GM19468 (cell line): Measurements from ENCODE around the gene DCBLD2.
"Not testable (repeated sequence)": the region's sequence is repeated elsewhere in the genome, so short reads cannot be mapped to it uniquely, and the experiment has no call there.

ENCODE experiments used
- ATAC-seq: cut with Tn5 transposase; IDR thresholded peaks from one replicate; pipeline ENCODE4 v1.9.1; 2021; ENCODE audit warnings: mild to moderate bottlenecking, moderate library complexity, moderate number of reproducible peaks; ENCODE audit not compliant: unreplicated experiment; ENCODE audit errors: extremely low read depth

DCBLD2 gene

GRCh38 chr3:98894791-98895576 lies 6.5 kb downstream of the DCBLD2 start:
- no peak for ATAC-seq

- ATAC-seq, result no peak
These were observed 7.8 kb downstream of the DCBLD2 start for GRCh38 chr3:98893740-98894139.

- no peak for ATAC-seq
These were observed 9.2 kb downstream of the DCBLD2 start for GRCh38 chr3:98892263-98892662.

DNA sequence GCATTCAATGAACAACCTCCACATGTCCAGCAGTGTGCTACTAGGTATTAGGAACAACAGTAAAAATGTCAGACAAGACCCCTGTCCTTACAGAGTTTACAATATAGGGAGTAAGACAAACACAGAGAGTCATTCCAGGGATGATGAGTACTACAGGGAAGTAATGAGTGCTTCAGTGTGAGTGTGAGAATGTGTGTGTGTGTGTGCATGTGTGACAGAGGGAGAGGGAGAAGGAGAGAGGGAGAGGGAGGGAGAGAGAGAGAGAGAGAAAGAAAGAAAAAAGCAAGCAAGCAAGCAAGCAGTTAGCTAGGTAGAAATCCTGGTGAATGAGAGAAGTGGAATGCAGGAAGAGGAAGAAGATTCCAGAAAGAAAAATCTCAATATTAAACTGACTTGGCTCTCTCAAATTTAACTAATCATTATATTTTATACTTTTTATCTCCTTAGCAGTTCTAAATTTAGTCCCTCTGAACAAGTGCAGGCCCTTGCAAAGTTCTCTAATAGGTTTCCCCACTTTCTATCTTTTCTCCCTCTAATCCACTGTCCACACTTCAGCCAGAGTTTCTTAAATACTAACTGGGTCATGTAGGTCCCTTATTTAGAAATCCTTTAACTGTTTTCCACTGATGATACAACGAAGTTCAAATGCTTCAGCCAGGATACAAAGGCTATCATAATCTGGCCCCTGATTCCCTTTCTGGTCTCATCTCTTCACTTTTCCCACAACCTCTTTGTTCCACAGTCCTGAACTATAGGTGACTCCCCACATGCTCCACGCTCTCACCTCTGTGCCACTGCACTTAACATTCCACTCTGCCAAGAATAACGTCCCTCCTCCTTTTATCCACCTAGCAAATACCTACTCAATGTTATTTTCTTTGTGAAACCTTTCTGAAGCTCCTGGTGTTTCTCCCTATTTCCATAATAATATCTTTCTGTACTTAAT lies 10.3 kb downstream of the DCBLD2 start:
- no peak for ATAC-seq

DNA sequence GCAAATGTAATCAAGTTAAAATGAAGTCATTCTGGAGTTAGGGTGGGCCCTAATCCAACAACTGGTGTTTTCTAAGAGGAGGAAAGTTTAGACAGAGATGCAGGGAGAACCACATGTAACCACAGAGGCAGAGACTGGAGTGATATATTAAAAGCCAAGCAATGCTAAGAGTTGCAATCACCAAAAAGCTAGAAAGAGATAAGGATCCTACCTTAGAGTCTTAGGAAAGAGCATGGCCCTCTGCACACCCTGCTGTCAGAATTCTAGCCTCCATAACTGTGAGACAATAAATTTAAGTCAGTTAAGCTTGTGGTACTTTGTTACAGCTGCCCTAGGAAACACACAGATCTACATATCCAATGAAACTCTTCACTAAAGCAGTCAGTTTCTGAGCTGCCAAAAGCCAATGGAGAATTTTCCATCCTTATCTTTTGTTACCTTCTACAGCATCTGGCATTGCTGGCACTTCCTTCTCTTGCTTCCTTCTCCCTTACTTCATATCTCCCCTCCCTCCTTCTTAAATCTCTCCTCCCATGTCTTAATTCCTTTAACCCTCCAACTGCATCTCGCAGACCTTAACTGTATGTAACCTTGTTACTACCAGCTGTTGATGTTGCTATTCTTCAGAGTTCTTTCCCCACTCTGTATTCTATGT lies 11.2 kb downstream of the DCBLD2 start:
- no peak for ATAC-seq

DNA sequence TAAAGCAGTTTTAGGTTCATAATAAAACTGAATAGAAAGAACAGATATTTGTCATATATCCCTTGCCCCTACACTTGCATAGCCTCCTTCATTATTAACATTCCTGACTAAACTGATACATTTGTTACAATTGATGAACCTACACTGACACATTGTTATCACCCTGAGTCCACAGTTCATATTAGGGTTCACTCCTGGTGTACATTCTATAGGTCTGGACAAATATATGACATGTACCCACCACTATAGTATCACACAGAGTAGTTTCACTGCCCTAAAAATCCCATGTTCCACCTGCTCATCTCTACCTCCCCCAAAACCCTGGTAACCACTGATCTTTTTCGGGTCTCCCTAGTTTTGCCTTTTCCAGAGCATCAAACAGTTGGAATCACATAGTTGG lies 13.8 kb downstream of the DCBLD2 start:
- no peak for ATAC-seq

DNA sequence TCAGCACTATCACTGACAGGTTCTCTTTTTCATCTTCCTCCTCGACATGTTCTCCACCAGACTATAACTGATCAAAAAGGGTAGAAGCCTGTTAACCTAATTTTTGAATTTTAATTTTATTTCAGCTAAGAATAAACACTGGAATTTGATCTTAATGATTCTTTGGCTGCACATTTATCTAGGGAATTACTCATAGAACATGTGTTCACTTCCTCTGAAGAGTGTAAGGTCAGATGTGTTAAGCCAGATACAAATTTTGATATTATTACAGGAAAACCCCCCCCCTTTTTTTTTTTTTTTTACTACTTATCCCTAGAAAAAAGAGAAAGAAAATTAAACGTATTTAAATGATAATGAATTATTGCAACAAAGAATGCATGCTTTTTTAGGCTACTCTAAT lies 15.0 kb downstream of the DCBLD2 start:
- no peak for ATAC-seq

DNA sequence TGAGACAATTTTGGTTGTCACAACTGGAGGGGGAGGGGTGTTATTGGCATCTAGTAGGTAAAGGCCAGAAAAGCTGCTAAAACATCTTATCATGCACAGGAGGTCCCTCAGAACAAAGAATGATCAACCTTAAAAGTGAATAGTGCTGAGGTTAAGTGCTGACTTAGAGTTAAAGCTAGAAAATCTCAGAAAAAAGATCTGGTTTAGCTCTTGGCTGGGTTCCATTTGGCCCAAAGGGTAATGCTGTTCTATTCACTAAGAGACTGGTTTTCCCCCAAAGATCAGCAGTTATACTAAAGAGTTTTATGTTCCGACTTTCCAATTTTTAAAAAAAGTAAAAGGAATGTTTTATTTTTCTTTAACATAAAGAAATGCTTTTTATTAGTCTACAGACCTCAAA lies 15.6 kb downstream of the DCBLD2 start:
- no peak for ATAC-seq

DNA sequence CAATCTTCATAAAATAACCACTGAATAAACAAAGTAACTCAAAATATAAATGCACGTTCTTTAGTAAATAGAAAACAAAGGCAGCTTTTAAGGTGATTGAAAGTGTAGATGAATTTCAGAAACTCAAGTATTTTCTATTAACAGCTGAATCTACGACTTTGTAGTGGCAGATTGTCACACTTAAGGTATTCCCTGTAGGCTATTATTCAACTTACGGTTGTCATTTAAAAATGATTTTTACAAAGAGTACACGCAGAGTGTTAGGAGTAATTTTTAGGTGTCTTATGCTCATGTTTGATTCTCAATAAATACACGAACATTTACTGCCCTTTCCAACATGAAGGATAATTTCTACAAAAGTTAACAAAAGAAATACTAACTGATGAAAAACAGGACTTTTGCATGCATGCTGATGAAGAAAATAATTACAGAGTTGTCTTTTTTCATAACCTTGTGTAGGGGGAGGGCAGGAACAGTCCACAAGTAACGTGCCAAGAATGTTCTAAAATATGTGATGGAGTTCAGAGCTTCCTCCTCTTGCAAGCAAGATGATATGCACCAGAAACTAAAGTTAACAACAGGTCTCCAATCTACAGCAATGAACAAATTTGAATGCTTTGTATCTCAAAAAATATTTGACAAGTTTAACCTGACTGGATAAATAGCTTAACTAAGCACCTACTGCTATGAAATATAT lies 16.7 kb downstream of the DCBLD2 start:
- ATAC-seq, result no peak

DNA sequence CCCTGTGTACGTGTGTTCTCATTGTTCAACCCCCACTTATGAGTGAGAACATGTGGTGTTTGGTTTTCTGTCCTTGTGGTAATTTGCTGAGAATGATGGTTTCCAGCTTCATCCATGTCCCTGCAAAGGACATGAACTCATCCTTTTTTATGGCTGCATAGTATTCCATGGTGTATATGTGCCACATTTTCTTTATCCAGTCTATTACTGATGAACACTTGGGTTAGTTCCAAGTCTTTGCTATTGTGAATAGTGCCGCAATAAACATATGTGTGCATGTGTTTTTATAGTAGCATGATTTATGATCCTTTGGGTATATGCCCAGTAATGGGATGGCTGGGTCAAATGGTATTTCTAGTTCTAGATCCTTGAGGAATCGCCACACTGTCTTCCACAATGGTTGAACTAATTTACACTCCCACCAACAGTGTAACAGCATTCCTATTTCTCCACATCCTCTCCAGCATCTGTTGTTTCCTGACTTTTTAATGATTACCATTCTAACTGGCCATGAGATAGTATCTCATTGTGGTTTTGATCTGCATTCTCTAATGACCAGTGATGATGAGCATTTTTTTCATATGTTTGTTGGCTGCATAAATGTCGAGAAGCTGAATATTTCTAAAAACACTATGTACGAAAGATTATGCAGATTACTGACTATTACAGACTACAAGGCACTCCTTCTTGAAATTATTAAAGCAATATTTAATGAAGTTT lies 18.7 kb downstream of the DCBLD2 start:
- not testable (repeated sequence) for ATAC-seq

- ATAC-seq, result no peak
These were observed 24.4 kb downstream of the DCBLD2 start for GRCh38 chr3:98877132-98877531.

DNA sequence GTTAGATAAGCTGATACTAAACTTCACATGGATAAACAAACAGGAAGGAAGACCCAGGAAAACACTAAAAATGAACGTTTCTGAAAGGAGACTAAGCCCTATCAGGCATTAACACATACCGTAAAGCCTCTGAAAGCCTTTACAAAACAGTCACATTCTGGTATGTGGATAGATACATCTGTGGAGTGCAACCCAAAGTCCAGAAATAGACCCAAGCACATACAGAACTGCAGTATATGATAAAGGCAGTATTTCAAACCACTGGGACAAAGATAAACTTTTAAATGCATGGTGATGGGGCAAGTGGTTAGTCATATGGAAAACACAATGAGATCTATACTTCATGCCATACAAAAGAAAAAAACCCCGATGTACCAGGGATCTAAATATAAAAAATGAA lies 26.0 kb downstream of the DCBLD2 start:
- ATAC-seq, result no peak

DNA sequence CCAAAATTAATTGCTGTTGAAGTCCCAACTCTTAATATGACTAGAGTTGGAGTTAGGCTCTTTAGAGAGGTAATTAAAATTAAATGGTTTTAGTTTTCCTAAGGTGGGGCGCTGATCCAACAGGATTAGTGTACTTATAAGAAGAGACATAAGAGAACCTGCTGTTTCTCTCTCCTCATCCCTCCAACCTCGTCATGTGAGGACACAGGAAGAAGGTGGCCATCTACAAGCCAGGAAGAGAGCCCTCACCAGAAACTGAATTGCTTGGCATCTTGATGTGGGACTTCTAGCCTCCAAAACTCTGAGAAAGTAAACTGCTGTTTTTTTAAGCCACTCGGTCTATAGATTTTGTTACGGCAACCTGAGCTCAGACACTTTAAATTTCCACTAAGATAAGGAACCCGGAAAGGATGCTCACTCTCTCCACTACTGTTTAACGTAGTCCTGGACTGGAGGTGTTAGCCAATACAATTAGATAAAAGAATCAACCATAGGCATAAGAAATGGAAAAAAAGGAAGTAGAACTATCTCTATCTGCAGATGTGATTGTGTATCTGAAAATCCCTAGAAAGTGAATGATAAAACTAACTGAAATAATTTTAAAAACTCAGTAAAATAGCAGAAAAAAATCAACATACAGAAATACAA lies 26.8 kb downstream of the DCBLD2 start:
- ATAC-seq, result no peak

- no peak for ATAC-seq
These were observed 32.1 kb downstream of the DCBLD2 start for GRCh38 chr3:98869391-98869790.

GRCh38 chr3:98857971-98858370 lies 43.5 kb downstream of the DCBLD2 start:
- ATAC-seq, result not testable (repeated sequence)

DNA sequence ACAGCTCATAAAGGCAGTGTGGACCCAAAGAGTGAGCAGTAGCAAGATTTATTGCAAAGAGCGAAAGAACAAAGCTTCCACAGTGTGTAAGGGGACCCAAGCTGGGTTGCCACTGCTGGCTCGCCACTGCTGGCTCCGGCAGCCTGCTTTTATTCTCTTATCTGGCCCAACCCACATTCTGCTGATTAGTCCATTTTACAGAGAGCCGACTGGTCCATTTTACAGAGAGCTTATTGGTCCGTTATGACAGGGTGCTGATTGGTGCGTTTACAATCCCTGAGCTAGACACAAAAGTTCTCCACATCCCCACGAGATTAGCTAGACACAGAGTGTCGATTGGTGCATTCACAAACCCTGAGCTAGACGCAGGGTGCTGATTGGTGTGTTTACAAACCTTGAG lies 44.2 kb downstream of the DCBLD2 start:
- not testable (repeated sequence) for ATAC-seq

- no peak for ATAC-seq
These were observed 44.8 kb downstream of the DCBLD2 start for GRCh38 chr3:98856724-98857123.

DNA sequence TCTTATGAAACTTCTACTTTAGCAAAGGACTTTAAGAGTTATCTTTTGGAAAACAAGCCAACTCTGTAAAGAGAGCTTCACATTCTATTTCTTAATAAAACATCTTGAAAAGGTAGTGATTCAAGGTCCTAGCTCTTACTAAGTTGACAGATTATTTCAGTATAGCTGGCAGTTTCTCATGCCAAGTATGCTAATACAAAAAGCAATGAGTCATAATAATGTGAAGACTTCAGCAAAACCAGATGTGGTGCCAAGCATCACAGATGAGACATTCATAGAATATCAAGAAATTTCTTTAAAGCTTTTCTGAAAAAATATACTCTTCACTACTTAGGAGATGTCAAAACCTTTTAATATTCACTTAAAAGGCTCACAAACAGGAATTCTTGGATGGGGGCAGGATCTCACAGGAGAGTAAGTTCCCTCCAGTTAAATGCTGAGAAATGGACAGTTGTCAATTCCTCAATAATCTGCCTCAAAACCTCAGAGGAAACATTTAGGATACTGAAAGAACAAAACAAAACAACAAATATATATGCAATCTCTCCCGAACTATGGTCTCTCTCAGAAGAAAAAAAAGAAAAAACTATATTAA lies 45.6 kb downstream of the DCBLD2 start:
- no peak for ATAC-seq

DNA sequence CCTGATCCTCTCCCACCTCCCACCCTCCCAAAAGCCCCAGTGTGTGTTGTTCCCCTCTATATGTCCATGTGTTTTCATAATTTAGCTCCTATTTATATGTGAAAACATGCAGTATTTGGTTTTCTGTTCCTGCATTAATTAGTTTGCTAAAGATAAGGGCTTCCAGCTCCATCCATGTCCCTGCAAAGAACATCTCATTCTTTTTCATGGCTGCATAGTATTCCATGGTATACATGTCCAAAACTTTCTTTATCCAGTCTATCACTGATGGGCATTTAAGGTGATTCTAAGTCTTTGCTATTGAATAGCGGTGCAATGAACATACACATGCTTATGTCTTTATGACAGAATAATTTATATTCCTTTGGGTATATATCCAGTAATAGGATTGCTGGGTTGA lies 53.4 kb downstream of the DCBLD2 start:
- no peak for ATAC-seq
